AG04449 (cell line): ENCODE measurements around the gene RCBTB2.

Experiments used
- CTCF ChIA-PET: fragments of 350-600 bp; formaldehyde crosslinking; extraction: SDS; loops from one replicate; lab custom pipeline; 2021; ENCODE audit warnings: antibody characterized with exemption; lab: Yijun Ruan, JAX
- POLR2A ChIA-PET: fragments of 400-600, 350-600 bp; formaldehyde crosslinking; extraction: SDS; loops from one replicate; lab custom pipeline; 2020; ENCODE audit warnings: antibody characterized with exemption, inconsistent platforms; lab: Yijun Ruan, JAX
- DNase-seq: peaks from one replicate; pipeline ENCODE4 v3.0.0-alpha.2; 2010; ENCODE audit warnings: low read depth, low spot score
- H3K4me3 ChIP-seq: 2 replicates; pipeline ENCODE4 v1.5.1; 2011; ENCODE audit warnings: low read depth, mild to moderate bottlenecking, control low read depth, low read length
- TF ChIP-seq, protein P1 (sequence below): IDR thresholded peaks from one replicate; pipeline ENCODE4 v1.5.1; 2011; ENCODE audit warnings: mild to moderate bottlenecking, moderate library complexity, low read length, control low read depth, inconsistent platforms; ENCODE audit not compliant: insufficient read depth; ENCODE audit errors: missing control alignments

Gene RCBTB2

GRCh38 chr13:48578516-48579164 is 45.8 kb upstream of the RCBTB2 start:
- CTCF ChIA-PET: interaction anchor here (0.9 to 7.5 kb wide), 13 partner anchors 17 to 452 kb away, joined by 3 to 214 read pairs (median 7); no protein-coding TSS in a partner anchor
- H3K4me3 ChIP-seq: no peak overlapping the region
- DNase-seq: no peak
- POLR2A ChIA-PET: no interaction called here
- TF ChIP-seq, protein P1, sequence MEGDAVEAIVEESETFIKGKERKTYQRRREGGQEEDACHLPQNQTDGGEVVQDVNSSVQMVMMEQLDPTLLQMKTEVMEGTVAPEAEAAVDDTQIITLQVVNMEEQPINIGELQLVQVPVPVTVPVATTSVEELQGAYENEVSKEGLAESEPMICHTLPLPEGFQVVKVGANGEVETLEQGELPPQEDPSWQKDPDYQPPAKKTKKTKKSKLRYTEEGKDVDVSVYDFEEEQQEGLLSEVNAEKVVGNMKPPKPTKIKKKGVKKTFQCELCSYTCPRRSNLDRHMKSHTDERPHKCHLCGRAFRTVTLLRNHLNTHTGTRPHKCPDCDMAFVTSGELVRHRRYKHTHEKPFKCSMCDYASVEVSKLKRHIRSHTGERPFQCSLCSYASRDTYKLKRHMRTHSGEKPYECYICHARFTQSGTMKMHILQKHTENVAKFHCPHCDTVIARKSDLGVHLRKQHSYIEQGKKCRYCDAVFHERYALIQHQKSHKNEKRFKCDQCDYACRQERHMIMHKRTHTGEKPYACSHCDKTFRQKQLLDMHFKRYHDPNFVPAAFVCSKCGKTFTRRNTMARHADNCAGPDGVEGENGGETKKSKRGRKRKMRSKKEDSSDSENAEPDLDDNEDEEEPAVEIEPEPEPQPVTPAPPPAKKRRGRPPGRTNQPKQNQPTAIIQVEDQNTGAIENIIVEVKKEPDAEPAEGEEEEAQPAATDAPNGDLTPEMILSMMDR: no peak

- no peak for DNase-seq
- no peak overlapping the region for H3K4me3 ChIP-seq
- CTCF ChIA-PET: interaction anchor here (1.2 to 5.2 kb wide), 3 partner anchors 15 to 450 kb away, joined by 6 to 34 read pairs (median 30); no protein-coding TSS in a partner anchor
- POLR2A ChIA-PET: interaction anchor here (0.6 kb wide), 1 partner anchor 13 kb away, joined by 3 read pairs; no protein-coding TSS in a partner anchor
- TF ChIP-seq, protein P1: no peak
Measured at GRCh38 chr13:48576448-48577010, 43.6 kb upstream of the RCBTB2 start.

- TF ChIP-seq, protein P1: no peak
- ChIA-PET POLR2A (no interaction called here), CTCF (interaction anchor here (1.1 to 4.6 kb wide), 3 partner anchors 241 to 448 kb away, joined by 3 to 34 read pairs (median 3); no protein-coding TSS in a partner anchor)
- no peak overlapping the region for H3K4me3 ChIP-seq
- no peak for DNase-seq
Measured at GRCh38 chr13:48575031-48575430, 42.2 kb upstream of the RCBTB2 start.

DNA sequence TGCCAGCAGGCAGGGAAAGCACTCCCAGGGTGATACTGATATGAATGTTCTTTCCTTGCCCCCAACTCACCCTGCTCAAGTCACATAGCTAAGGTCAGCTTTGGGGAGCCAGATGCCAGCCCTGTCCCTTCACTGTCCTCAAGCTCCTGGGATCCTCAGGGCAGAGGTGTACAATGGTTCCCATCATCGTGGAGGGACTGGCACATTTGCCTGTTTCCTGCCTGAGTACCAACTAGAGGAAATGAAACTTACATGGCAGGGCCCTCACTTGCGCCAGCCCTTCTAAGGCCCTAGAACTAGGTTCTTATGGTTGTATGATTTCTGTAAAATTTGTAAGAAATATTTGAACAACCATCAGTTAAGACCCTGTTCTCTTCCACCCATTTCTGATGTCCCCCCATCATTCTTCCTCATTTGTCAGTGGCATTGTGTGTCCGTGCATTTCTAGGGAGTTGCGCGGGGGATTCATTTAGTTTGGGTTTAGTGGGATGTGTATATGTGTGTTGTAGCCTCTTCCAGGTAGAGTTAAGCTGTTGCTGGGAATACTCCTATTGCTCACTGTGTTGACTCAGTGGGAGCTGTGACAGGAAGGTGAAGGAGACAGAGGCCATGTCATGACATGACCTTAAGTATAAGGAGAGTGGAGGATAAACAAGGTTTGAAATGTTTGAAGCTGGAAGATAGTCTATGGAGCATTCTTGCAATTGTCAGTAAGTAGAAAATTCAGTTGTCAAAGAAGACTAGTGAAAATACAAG is 41.3 kb upstream of the RCBTB2 start:
- DNase-seq: no peak
- ChIA-PET CTCF (interaction anchor here (1.1 to 4.6 kb wide), 2 partner anchors 240 to 447 kb away, joined by 3 to 34 read pairs; no protein-coding TSS in a partner anchor), POLR2A (no interaction called here)

DNA sequence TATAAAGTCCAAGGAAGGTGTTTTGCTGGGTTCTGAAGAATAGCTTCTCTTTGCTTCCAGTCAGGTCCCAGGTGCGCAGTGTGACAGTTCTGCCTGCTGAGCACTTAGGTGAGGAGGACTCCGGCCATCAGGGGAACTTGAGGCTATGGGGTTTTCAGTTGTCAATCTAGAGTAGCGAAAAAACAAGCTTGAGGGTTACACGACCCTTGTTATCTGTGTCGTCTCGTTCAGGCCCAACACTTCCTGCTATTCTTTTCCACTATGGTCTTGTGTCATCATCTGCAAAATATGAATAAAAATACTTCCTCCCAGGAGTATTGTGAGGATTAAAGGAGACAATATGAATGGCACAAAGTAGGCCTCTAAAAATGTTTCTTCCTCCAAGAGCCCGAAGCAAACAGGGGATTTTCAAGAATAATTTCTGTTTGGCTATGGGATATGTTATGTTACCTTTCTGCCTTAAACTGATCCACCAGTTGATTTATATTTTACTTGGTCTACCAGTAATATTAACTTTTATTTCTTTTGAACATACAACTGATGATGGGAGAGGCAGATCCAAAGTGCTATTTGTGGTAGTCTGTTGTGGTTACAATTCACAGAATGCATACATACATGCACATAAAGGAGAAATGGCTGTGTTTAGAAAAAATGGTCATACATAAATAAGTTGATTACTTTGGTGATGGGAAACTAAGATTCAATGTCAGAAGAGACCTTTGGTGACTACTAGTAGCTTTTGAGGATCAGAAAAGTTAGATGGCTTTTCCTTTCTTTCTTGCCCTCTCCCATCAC is 40.5 kb upstream of the RCBTB2 start:
- TF ChIP-seq, protein P1: no peak
- no peak for DNase-seq
- no peak overlapping the region for H3K4me3 ChIP-seq
- ChIA-PET CTCF (interaction anchor here (1.1 to 4.6 kb wide), 4 partner anchors 8 to 446 kb away, joined by 3 to 34 read pairs (median 8); no protein-coding TSS in a partner anchor), POLR2A (no interaction called here)

More for the DNA sequence above, 41.3 kb upstream of the RCBTB2 start:
- TF ChIP-seq, protein P1: no peak
- H3K4me3 ChIP-seq: no peak overlapping the region
